ENCODE data around the gene ZBTB2. TPM values are rescaled to one million over a fixed set of nuclear protein-coding genes. Genes with fewer than 3 reads are reported as not detected.

The ZBTB2 gene
- 12.9 and 16.2 TPM in 2 replicates for total RNA-seq

GRCh38 chr6:151391471-151392413 is at the start of gene ZBTB2:
Gene ZBTB2 (minus strand): TSS chr6:151391559. CDS start chr6:151373637, 17,922 bp downstream.

Small RNA genes within 50 kb of the gene (small RNA-seq; reads per million reads assigned to genes)
- not detected for gene RF00019 (ENCODE audit: low replicate concordance)

Other genes with a start within 250 kb of the ZBTB2 start
- gene AKAP12, start 151.6 kb downstream of the ZBTB2 start, total RNA-seq, result 46.8 and 74.4 TPM in 2 replicates
- gene RMND1, start 60.6 kb upstream of the ZBTB2 start, total RNA-seq, result 31.8 and 39.6 TPM in 2 replicates
- gene CCDC170, start 102.5 kb upstream of the ZBTB2 start, total RNA-seq, result under 0.01 and 1.0 TPM in 2 replicates

All from placental pericyte (primary cell).